ENCODE measurements around the gene ANKRA2.

ANKRA2 gene

DNA sequence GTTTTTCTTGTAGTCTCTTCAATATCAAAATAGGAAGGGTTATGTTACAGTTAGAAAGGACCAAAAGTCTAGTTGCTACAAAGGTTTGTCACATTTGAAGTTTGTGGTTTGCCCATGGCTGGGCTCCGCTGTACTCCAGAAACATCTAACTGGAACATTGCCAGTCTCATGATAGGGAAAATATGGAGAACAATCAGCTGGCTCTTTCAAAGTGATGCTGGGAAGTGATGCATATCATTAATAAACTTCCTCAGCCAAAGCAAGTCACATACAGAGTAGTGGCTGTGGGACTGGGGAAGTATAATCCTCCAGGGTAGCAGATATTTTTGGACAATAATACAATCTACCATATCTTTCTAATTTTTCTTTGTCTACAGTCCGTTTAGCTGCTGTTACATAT is 58.4 kb downstream of the ANKRA2 start:
- in situ Hi-C loops (cut with MboI; ENCODE audit: low sequenced_read_pairs), result no loop called here

DNA sequence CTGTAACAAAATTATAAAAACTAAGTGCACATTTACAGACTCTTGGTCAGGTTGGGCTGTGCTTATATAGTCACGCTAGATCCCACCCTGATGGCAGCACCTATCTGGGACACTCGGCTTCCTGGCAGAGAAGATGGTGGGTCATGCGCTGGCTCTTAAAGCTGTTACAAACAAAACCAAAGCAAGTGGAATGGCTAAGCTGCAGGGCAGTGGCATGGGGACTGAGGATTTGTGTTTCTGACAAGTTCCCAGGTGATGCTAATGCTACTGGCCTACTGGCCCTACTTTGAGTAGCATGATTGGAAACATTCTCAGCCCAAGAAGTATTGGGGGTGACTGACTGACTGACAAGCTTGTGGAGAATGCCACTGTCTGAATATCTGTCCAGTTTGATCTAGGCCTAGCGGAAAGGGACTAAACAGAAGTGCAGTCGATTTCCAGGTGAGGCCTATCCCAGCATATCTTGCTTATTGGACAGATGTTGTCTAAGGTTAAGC is 58.9 kb downstream of the ANKRA2 start:
- in situ Hi-C loops (cut with MboI; ENCODE audit: low sequenced_read_pairs), result no loop called here

Measured in HL-60/S4 treated with retinoic acid at 250 ng/mL for 4 days and 3 days (cell line).